HG03045 (cell line): ENCODE data around the gene SLC25A41.

Source experiments
- ATAC-seq: cut with Tn5 transposase; IDR thresholded peaks from one replicate; pipeline ENCODE4 v1.9.1; 2021; ENCODE audit warnings: mild to moderate bottlenecking, moderate library complexity; ENCODE audit not compliant: unreplicated experiment

SLC25A41 gene

GRCh38 chr19:6376512-6377190 lies 56.9 kb downstream of the SLC25A41 start:
- no peak for ATAC-seq
